GM20431 (cell line): ENCODE measurements around the gene GGA3.

Experiments used
- in situ Hi-C: fragments of 300-500 bp; cut with MseI, MboI; formaldehyde crosslinking; loops from one replicate; pipeline ENCODE4 v1.15.0; 2020; ENCODE audit warnings: low sequenced_read_pairs; ENCODE audit not compliant: unreplicated experiment

GGA3 gene, protein sequence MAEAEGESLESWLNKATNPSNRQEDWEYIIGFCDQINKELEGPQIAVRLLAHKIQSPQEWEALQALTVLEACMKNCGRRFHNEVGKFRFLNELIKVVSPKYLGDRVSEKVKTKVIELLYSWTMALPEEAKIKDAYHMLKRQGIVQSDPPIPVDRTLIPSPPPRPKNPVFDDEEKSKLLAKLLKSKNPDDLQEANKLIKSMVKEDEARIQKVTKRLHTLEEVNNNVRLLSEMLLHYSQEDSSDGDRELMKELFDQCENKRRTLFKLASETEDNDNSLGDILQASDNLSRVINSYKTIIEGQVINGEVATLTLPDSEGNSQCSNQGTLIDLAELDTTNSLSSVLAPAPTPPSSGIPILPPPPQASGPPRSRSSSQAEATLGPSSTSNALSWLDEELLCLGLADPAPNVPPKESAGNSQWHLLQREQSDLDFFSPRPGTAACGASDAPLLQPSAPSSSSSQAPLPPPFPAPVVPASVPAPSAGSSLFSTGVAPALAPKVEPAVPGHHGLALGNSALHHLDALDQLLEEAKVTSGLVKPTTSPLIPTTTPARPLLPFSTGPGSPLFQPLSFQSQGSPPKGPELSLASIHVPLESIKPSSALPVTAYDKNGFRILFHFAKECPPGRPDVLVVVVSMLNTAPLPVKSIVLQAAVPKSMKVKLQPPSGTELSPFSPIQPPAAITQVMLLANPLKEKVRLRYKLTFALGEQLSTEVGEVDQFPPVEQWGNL

DNA sequence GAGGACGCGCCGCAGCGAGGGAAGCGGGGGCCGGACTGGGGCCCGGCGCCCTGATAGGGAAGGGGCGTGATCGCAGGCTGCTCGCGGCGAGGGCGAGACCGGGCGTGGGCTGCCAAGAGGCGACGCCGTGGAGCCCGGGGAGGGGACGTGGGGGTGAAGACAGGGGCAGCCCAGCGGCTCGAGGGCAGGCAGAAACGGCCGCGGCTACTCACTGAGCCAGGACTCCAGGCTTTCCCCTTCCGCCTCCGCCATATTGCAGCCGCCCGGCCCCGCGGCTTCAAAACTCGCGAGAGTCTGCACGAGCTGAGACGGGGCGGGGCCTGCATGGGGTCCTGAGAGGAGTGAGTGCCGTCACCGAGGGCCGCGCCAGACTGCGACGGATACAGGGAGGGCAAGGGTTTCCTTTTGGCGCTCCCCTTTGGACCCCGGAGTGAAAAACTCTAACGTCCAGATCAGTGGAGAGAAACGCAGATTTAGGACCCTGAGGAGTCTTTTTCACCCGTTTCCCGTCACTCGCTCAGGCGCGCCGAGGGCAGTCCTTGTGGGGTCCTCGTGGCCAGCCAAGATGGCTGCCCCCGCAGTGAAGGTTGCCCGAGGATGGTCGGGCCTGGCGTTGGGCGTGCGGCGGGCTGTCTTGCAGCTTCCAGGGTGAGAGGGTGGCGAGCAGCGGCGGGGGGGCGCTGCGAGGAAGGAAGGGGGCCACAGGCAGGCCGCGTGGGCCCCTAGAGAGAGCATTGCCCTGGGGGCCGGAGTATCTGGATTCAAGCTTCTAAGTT is at the start of gene GGA3, which contains the start of gene MRPS7:
TSS of gene GGA3 (minus strand) at position 271 of the 776 bp plus-strand sequence. CDS start at position 252, 19 bp downstream.
TSS of gene MRPS7 (plus strand) at position 544 of the 776 bp plus-strand sequence. CDS start at position 566, 22 bp downstream.
- in situ Hi-C loops, result no loop called here

GRCh38 chr17:75308732-75309629 is 47.6 kb upstream of the GGA3 start:
- in situ Hi-C loops, result no loop called here

DNA sequence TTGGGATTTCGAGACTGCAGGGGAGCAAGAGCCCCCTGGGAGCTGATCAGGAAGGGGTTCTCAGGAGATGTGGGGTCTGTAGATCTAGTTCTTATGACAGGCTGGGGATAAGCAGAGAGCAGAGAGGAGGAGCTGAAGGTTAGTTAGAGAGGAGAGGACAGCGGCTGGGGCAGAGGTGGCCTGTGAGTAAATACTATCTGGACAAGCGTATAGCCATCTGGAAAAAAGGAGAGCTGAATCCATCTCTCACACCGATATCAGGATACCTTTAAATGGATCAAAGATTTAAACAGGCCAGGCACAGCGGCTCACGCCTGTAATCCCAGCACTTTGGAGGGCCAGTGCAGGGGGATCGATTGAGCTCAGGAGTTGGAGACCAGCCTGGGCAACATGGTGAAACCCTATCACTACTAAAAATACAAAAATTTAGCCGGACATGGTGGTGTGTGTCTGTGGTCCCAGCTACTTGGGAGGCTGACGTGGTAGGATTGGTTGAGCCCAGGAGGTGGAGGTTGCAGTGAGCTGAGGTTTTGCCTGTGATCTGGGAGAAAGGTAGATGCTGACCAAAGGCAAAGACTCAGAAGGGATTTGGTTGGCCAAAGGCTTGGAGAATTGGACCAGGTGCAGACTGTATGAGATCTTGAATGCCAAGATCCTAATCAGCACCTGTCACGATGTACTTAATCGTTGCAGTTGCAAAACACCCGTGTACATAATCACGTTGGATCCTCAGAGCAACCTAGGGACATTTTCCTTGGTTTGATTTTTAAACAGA is 46.7 kb upstream of the GGA3 start:
- in situ Hi-C loops, result no loop called here

GRCh38 chr17:75301502-75302206 is 40.2 kb upstream of the GGA3 start:
- in situ Hi-C loops, result no loop called here

GRCh38 chr17:75301049-75301448 is 39.6 kb upstream of the GGA3 start:
- in situ Hi-C loops, result no loop called here

DNA sequence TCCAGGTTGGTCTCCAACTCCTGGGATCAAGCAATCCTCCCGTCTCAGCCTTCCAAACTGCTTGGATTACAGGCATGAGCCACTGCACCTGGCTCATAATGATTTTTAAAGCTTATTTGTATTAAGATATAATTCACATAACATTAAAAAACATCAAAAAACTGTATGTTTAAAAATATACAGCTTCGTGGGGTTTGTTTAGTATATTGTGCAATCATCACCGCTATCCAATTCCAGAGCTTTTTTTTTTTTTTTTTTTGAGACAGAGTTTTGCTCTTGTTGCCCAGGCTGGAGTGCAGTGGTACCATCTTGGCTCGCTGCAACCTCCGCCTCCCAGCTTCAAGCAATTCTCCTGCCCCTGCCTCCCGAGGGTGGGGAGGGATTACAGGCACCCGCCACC is 38.9 kb upstream of the GGA3 start:
- in situ Hi-C loops, result no loop called here

- in situ Hi-C loops, result loop anchor here (25.0 kb wide), 1 partner anchor 117 kb away; the partner anchor contains the start of gene GRB2
These were observed 34.1 kb upstream of the GGA3 start for GRCh38 chr17:75295201-75296158.

- in situ Hi-C loops, result loop anchor here (25.0 kb wide), 1 partner anchor 119 kb away; the partner anchor contains the start of gene GRB2
These were observed 31.5 kb upstream of the GGA3 start for GRCh38 chr17:75292810-75293448.

- in situ Hi-C loops, result loop anchor here (25.0 kb wide), 1 partner anchor 122 kb away; the partner anchor contains the start of gene GRB2
These were observed 28.5 kb upstream of the GGA3 start for GRCh38 chr17:75289832-75290337.

- in situ Hi-C loops, result loop anchor here (25.0 kb wide), 1 partner anchor 123 kb away; the partner anchor contains the start of gene GRB2
These were observed 27.9 kb upstream of the GGA3 start, which contains the start of gene SLC25A19 for GRCh38 chr17:75289115-75289831. Gene SLC25A19, minus strand, starts transcription at chr17:75289433. Its CDS starts 2,669 bp downstream, at chr17:75286764.

- in situ Hi-C loops, result loop anchor here (25.0 kb wide), 1 partner anchor 124 kb away; the partner anchor contains the start of gene GRB2
These were observed 27.3 kb upstream of the GGA3 start for GRCh38 chr17:75288770-75289114.

GRCh38 chr17:75288359-75288758 is 27.0 kb upstream of the GGA3 start:
- in situ Hi-C loops, result loop anchor here (25.0 kb wide), 1 partner anchor 124 kb away; the partner anchor contains the start of gene GRB2

DNA sequence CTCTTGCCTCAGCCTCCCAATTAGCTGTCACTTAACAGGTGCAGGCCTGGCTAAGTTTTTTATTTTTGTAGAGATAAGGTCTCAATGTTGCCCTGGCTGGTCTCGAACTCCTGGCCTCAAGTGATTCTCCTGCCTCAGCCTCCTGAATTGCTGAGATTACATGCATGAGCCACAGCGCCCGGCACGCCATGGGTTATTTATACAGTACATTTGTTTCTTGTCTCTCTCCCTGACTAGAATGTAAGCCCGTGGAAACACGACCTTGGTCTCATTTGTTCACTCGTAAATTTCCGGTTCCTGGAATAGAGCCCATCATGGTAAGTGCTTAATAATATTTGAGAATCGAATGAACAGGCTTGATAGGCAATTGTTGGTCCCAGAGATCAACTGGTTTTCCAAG is 25.8 kb upstream of the GGA3 start:
- in situ Hi-C loops, result loop anchor here (25.0 kb wide), 1 partner anchor 125 kb away; the partner anchor contains the start of gene GRB2

DNA sequence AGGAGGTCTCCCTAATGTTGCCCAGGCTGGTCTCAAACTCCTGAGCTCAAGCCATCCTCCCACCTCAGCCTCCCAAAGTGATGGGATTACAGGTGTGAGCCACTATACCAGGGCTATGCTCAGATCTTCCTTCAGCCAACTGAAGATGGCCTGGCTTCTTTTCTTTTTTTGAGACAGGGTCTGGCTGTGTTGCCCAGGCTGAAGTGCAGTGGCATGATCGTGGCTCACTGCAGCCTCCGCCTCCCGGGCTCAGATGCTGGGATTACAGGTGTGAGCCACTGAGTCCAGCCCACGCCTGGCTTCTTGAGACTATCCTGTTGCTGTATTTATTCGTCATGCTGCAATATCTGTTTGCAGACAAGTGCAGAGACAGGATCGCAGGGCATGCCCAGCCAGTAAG is 23.7 kb upstream of the GGA3 start:
- in situ Hi-C loops, result loop anchor here (25.0 kb wide), 1 partner anchor 127 kb away; the partner anchor contains the start of gene GRB2

- in situ Hi-C loops, result loop anchor here (25.0 kb wide), 1 partner anchor 132 kb away; the partner anchor contains the start of gene GRB2
These were observed 18.8 kb upstream of the GGA3 start for GRCh38 chr17:75280189-75280588.
